ENCODE measurements around the gene SGPL1. TPM values are rescaled to one million over a fixed set of nuclear protein-coding genes. Genes with fewer than 3 reads are reported as not detected.

The SGPL1 gene
- total RNA-seq, 1 experiment from 2014 or later, result 69.4 TPM

DNA sequence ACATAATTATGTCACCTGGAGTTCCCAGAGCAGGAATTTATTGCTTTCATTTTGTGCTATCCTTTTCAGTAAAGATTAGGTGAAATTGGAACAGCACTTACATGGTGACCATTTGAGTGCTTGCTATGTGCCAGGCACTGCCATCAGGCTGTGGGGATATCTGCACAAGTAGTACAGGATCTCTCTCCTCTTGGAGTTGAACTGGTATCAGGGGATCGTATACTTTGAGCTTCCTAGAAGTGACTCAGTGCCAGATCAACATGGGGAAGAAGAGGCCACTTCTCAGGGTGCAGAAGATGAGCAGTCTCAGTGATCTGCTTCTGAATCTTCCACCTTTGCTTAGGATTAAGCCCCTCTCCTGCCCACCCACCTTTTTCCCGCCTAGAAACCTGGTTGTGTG, 29.5 kb downstream of the SGPL1 start:
- no peak for TF ChIP-seq POLR2A (IDR thresholded peaks at IDR 0.05; ENCODE audit: borderline replicate concordance, extremely low read depth, insufficient read depth, insufficient read length)
- no peak for TF ChIP-seq SIN3A (IDR thresholded peaks at IDR 0.05; ENCODE audit: low read depth)
- no peak for TF ChIP-seq EGR1 (IDR thresholded peaks at IDR 0.05; ENCODE audit: low read depth)
- no peak for TF ChIP-seq TCF7L2 (IDR thresholded peaks at IDR 0.05; ENCODE audit: borderline replicate concordance, extremely low read depth, insufficient read depth, insufficient read length)
- TF ChIP-seq SP1 (IDR thresholded peaks at IDR 0.05; ENCODE audit: low read depth), result no peak
- no peak for TF ChIP-seq ELF1 (IDR thresholded peaks at IDR 0.05; ENCODE audit: borderline replicate concordance, low read depth)
- no peak for TF ChIP-seq EZH2 (IDR thresholded peaks at IDR 0.05)
- TF ChIP-seq ZNF274 (IDR thresholded peaks at IDR 0.05; ENCODE audit: low read depth, low read length), result no peak
- TF ChIP-seq, protein P1, sequence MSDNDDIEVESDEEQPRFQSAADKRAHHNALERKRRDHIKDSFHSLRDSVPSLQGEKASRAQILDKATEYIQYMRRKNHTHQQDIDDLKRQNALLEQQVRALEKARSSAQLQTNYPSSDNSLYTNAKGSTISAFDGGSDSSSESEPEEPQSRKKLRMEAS (IDR thresholded peaks at IDR 0.05), result no peak
- TF ChIP-seq EZH2phosphoT487 (IDR thresholded peaks at IDR 0.05; ENCODE audit: borderline replicate concordance), result no peak
- TF ChIP-seq RAD21 (IDR thresholded peaks at IDR 0.05; ENCODE audit: low read depth), result no peak
- TF ChIP-seq, protein P2, sequence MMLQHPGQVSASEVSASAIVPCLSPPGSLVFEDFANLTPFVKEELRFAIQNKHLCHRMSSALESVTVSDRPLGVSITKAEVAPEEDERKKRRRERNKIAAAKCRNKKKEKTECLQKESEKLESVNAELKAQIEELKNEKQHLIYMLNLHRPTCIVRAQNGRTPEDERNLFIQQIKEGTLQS (IDR thresholded peaks at IDR 0.05), result no peak
- ChIA-PET POLR2A (no interaction called here), CTCF (no interaction called here), RAD21 (ENCODE audit: low non-redundant PET in 1 of 2, low total read pairs in 2 of 2, uncharacterized antibody in 2 of 2, unreplicated experiment in 2 of 2) (no interaction called here)
- Histone ChIP-seq H3K9me3 (ENCODE audit: control insufficient read depth in 1 of 2, insufficient read depth in 1 of 2, low read depth in 1 of 2, low read length in 2 of 2) (no peaks in the 10 kb centered on the region), H2AFZ (ENCODE audit: low read depth, low read length, poor library complexity, severe bottlenecking) (no peak overlapping the region), H3K27me3 (ENCODE audit: insufficient read depth, low read length) (no peaks in the 10 kb centered on the region), H3K27ac (ENCODE audit: low read depth, low read length) (no peak overlapping the region), H3K4me3 (replicated peaks in 1 of 2; ENCODE audit: low read depth in 1 of 2, low read length in 2 of 2) (no peak overlapping the region), H3K9me2 (ENCODE audit: insufficient read depth) (no peaks in the 10 kb centered on the region), H3K4me1 (ENCODE audit: control insufficient read depth in 1 of 2, insufficient read depth in 2 of 2, low read length in 2 of 2) (peaks cover 12 to 28% of the 10 kb centered on the region in 2 experiments; a peak in 3 of 4 replicates), H3K79me2 (ENCODE audit: insufficient read depth, low read length) (peaks cover 41% of the 10 kb centered on the region; the same call in 1 of the 2 replicates), H3K4me2 (ENCODE audit: low read length) (no peak overlapping the region), H4K20me1 (ENCODE audit: insufficient read depth) (no peaks in the 10 kb centered on the region), H3K9ac (ENCODE audit: low read length) (no peak overlapping the region), H3K36me3 (ENCODE audit: control insufficient read depth in 1 of 2, insufficient read depth in 2 of 2, low read length in 2 of 2) (peaks cover 2 to 24% of the 10 kb centered on the region in 2 experiments; a peak in 3 of 4 replicates)
- DNase-seq (ENCODE audit: low read depth, low spot score), result no peak
- no peak for ATAC-seq
- BruUV-seq (replicated peaks), result no TSS peak
- intact Hi-C loops (cut with micrococcal nuclease), result no loop called here

DNA sequence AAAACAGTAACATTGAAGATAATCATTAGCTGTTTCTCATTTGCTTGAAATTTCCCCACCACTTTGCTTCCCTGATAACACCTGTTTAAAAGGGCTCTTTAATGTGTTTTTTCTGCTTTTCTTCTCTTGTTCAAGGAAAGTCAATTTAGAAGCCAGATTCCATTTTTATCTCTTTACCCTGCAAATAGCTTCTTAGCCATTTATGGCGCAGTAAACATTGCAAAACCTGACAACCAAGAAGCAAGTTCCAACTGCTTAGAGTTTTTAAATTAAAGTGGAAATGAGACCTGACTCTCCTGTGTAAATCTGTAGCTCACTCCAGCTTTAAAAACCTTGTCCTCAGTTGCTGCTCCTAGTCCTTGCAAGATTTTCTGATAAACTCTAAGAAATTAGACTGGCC, 30.1 kb downstream of the SGPL1 start:
- H3K36me3 ChIP-seq (ENCODE audit: control insufficient read depth in 1 of 2, insufficient read depth in 2 of 2, low read length in 2 of 2), result peaks cover 2 to 24% of the 10 kb centered on the region in 2 experiments; a peak in 3 of 4 replicates
- H3K9ac ChIP-seq (ENCODE audit: low read length), result no peak overlapping the region
- intact Hi-C loops (cut with micrococcal nuclease), result no loop called here
- no peak overlapping the region for H3K4me3 ChIP-seq (replicated peaks in 1 of 2; ENCODE audit: low read depth in 1 of 2, low read length in 2 of 2)
- peaks cover 12 to 31% of the 10 kb centered on the region in 2 experiments; a peak in 3 of 4 replicates for H3K4me1 ChIP-seq (ENCODE audit: control insufficient read depth in 1 of 2, insufficient read depth in 2 of 2, low read length in 2 of 2)
- H3K9me2 ChIP-seq (ENCODE audit: insufficient read depth), result no peaks in the 10 kb centered on the region
- ChIA-PET RAD21 (ENCODE audit: low non-redundant PET in 1 of 2, low total read pairs in 2 of 2, uncharacterized antibody in 2 of 2, unreplicated experiment in 2 of 2) (no interaction called here), POLR2A (no interaction called here), CTCF (no interaction called here)
- H3K27me3 ChIP-seq (ENCODE audit: insufficient read depth, low read length), result no peaks in the 10 kb centered on the region
- no peak overlapping the region for H3K4me2 ChIP-seq (ENCODE audit: low read length)
- DNase-seq (ENCODE audit: low read depth, low spot score) (no peak), ATAC-seq (no peak)
- H4K20me1 ChIP-seq (ENCODE audit: insufficient read depth), result no peaks in the 10 kb centered on the region
- no peak overlapping the region for H2AFZ ChIP-seq (ENCODE audit: low read depth, low read length, poor library complexity, severe bottlenecking)
- no peaks in the 10 kb centered on the region for H3K9me3 ChIP-seq (ENCODE audit: control insufficient read depth in 1 of 2, insufficient read depth in 1 of 2, low read depth in 1 of 2, low read length in 2 of 2)
- no TSS peak for BruUV-seq (replicated peaks)
- H3K79me2 ChIP-seq (ENCODE audit: insufficient read depth, low read length), result peaks cover 35% of the 10 kb centered on the region; the same call in 1 of the 2 replicates
- H3K27ac ChIP-seq (ENCODE audit: low read depth, low read length), result no peak overlapping the region
- TF ChIP-seq, protein P1 (IDR thresholded peaks at IDR 0.05), result no peak
- TF ChIP-seq RAD21 (IDR thresholded peaks at IDR 0.05; ENCODE audit: low read depth) (no peak), JUND (IDR thresholded peaks at IDR 0.05) (no peak), YY1 (IDR thresholded peaks at IDR 0.05; ENCODE audit: extremely low read depth, insufficient replicate concordance, low read depth, low read length) (no peak), FOSL1 (IDR thresholded peaks at IDR 0.05; ENCODE audit: low read depth) (no peak)
- TF ChIP-seq, protein P3, sequence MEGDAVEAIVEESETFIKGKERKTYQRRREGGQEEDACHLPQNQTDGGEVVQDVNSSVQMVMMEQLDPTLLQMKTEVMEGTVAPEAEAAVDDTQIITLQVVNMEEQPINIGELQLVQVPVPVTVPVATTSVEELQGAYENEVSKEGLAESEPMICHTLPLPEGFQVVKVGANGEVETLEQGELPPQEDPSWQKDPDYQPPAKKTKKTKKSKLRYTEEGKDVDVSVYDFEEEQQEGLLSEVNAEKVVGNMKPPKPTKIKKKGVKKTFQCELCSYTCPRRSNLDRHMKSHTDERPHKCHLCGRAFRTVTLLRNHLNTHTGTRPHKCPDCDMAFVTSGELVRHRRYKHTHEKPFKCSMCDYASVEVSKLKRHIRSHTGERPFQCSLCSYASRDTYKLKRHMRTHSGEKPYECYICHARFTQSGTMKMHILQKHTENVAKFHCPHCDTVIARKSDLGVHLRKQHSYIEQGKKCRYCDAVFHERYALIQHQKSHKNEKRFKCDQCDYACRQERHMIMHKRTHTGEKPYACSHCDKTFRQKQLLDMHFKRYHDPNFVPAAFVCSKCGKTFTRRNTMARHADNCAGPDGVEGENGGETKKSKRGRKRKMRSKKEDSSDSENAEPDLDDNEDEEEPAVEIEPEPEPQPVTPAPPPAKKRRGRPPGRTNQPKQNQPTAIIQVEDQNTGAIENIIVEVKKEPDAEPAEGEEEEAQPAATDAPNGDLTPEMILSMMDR (IDR thresholded peaks at IDR 0.05 in 2 of 3, conservative IDR thresholded peaks at IDR 0.05 in 1 of 3; ENCODE audit: borderline replicate concordance in 1 of 3, insufficient read depth in 1 of 3, low read depth in 2 of 3, low read length in 2 of 3), result no peak

Measured in HCT116 (cell line).